Parathyroid adenoma (tissue), 2 donors: ENCODE data around the gene ROBO1.

Source experiments
- H2AFZ ChIP-seq: fragments of 300-600 bp; sonication (generic); one replicate; pipeline ENCODE4 v1.7.0; 2017; ENCODE audit warnings: antibody characterized with exemption, mild to moderate bottlenecking
- H3K27ac ChIP-seq: fragments of 300-600 bp; sonication (generic); one replicate; pipeline ENCODE4 v1.7.0; 2017
- H3K27me3 ChIP-seq: fragments of 300-600 bp; sonication (generic); one replicate; pipeline ENCODE4 v1.7.0; 2017; ENCODE audit warnings: low read length; ENCODE audit not compliant: control insufficient read depth, insufficient read depth
- H3K36me3 ChIP-seq: fragments of 300-600 bp; sonication (generic); one replicate; pipeline ENCODE4 v1.7.0; 2017; ENCODE audit warnings: low read length; ENCODE audit not compliant: control insufficient read depth, insufficient read depth
- H3K4me1 ChIP-seq: fragments of 300-600 bp; sonication (generic); one replicate; pipeline ENCODE4 v1.7.0; 2017; ENCODE audit warnings: control low read depth
- H3K4me2 ChIP-seq: fragments of 300-600 bp; sonication (generic); one replicate; pipeline ENCODE4 v1.7.0; 2017; ENCODE audit warnings: low read length
- H3K4me3 ChIP-seq: fragments of 300-600 bp; sonication (generic); one replicate; pipeline ENCODE4 v1.7.0; 2017; ENCODE audit warnings: low read depth, low read length
- H3K79me2 ChIP-seq: fragments of 300-600 bp; sonication (generic); one replicate; pipeline ENCODE4 v1.7.0; 2017; ENCODE audit warnings: control low read depth
- H3K9ac ChIP-seq: fragments of 300-600 bp; sonication (generic); one replicate; pipeline ENCODE4 v1.7.0; 2017; ENCODE audit warnings: mild to moderate bottlenecking
- H3K9me3 ChIP-seq: fragments of 300-600 bp; sonication (generic); one replicate; pipeline ENCODE4 v1.7.0; 2017; ENCODE audit warnings: low read length; ENCODE audit not compliant: control insufficient read depth
- CTCF ChIP-seq: fragments of 300-600 bp; sonication (generic); IDR thresholded peaks from one replicate; pipeline ENCODE4 v1.7.0; 2017; ENCODE audit warnings: antibody characterized with exemption, mild to moderate bottlenecking
- donor health status: primary hyperparathyroidism.

Gene ROBO1

GRCh38 chr3:79139395-79140068 lies 628.3 kb downstream of the ROBO1 start:
- no peaks in the 10 kb centered on the region for H3K79me2 ChIP-seq
- H3K4me3 ChIP-seq = no peak overlapping the region
- H3K27ac ChIP-seq = no peak overlapping the region
- H3K36me3 ChIP-seq = no peaks in the 10 kb centered on the region
- no peaks in the 10 kb centered on the region for H3K4me1 ChIP-seq
- no peak overlapping the region for H3K4me2 ChIP-seq
- H2AFZ ChIP-seq = no peak overlapping the region
- TF ChIP-seq CTCF = no peak
- H3K9ac ChIP-seq = no peak overlapping the region
- no peaks in the 10 kb centered on the region for H3K27me3 ChIP-seq
- H3K9me3 ChIP-seq = no peaks in the 10 kb centered on the region

- Histone ChIP-seq H3K4me2 (no peak overlapping the region), H3K9me3 (no peaks in the 10 kb centered on the region), H3K9ac (no peak overlapping the region), H2AFZ (no peak overlapping the region), H3K79me2 (no peaks in the 10 kb centered on the region), H3K4me3 (no peak overlapping the region), H3K27ac (no peak overlapping the region), H3K36me3 (no peaks in the 10 kb centered on the region), H3K4me1 (no peaks in the 10 kb centered on the region), H3K27me3 (no peaks in the 10 kb centered on the region)
- TF ChIP-seq CTCF = no peak
Observed at GRCh38 chr3:79125313-79125984, 642.3 kb downstream of the ROBO1 start.

- Histone ChIP-seq H2AFZ (no peak overlapping the region), H3K4me1 (no peaks in the 10 kb centered on the region), H3K9me3 (no peaks in the 10 kb centered on the region), H3K27me3 (no peaks in the 10 kb centered on the region), H3K27ac (no peak overlapping the region), H3K4me2 (no peak overlapping the region), H3K4me3 (no peak overlapping the region), H3K79me2 (no peaks in the 10 kb centered on the region), H3K9ac (no peak overlapping the region), H3K36me3 (no peaks in the 10 kb centered on the region)
- no peak for TF ChIP-seq CTCF
Observed at GRCh38 chr3:79115458-79115857, 652.3 kb downstream of the ROBO1 start.

GRCh38 chr3:79113876-79114275 lies 653.9 kb downstream of the ROBO1 start:
- TF ChIP-seq CTCF = no peak
- no peaks in the 10 kb centered on the region for H3K4me1 ChIP-seq
- no peaks in the 10 kb centered on the region for H3K36me3 ChIP-seq
- no peak overlapping the region for H2AFZ ChIP-seq
- no peak overlapping the region for H3K9ac ChIP-seq
- no peak overlapping the region for H3K27ac ChIP-seq
- no peak overlapping the region for H3K4me3 ChIP-seq
- H3K79me2 ChIP-seq = no peaks in the 10 kb centered on the region
- H3K27me3 ChIP-seq = no peaks in the 10 kb centered on the region
- H3K9me3 ChIP-seq = no peaks in the 10 kb centered on the region
- H3K4me2 ChIP-seq = no peak overlapping the region
